ENCODE measurements around the gene C16orf95. TPM values are rescaled to one million over a fixed set of nuclear protein-coding genes. Genes with fewer than 3 reads are reported as not detected.
A peak's percentile ranks its signal among the peaks of the same experiment; 100 is the strongest.
"Not testable (repeated sequence)": the region's sequence is repeated elsewhere in the genome, so short reads cannot be mapped to it uniquely, and the experiment has no call there.

C16orf95 gene, protein sequence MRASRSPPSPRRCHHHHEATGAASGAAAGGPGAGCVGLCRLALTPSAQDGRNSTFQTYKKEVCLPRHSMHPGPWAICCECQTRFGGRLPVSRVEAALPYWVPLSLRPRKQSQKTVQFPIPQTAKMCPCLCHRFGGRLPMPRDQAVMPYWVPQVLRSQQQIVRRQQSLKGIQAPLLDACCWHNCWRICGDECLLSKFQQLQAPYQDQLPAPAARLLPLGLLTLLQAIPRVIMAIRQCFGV
- total RNA-seq, result 2.8 TPM
- 1 to 10 TPM; 2.1 to 3.4 (median 2.8) TPM for polyA plus RNA-seq (ENCODE audit: insufficient read depth in 1 of 8, insufficient read length in 8 of 8, low replicate concordance in 1 of 8)
- long read RNA-seq, donor 1, partial matches to known transcripts, result 0 of 1 reads
- long read RNA-seq, donor 1, other reads (novel, unspliced or antisense), result 0 of 1 reads
- long read RNA-seq, donor 2, result 0 reads
- long read RNA-seq, donor 3, result 0 reads
- long read RNA-seq, donor 4, result 0 reads
- long read RNA-seq, donor 5, partial matches to known transcripts, result 0 of 6 reads
- long read RNA-seq, donor 5, other reads (novel, unspliced or antisense), result 0 of 6 reads
- long read RNA-seq, donor 6, partial matches to known transcripts, result 0 of 1 reads
- long read RNA-seq, donor 6, other reads (novel, unspliced or antisense), result 0 of 1 reads
- long read RNA-seq, donor 7, partial matches to known transcripts, result 0 of 2 reads
- long read RNA-seq, donor 7, other reads (novel, unspliced or antisense), result 0 of 2 reads
- long read RNA-seq, donor 8, partial matches to known transcripts, result 0 of 3 reads
- long read RNA-seq, donor 8, other reads (novel, unspliced or antisense), result 0 of 3 reads
- long read RNA-seq, donor 9, result 0 reads
- long read RNA-seq, donor 10, partial matches to known transcripts, result 0 of 2 reads
- long read RNA-seq, donor 10, other reads (novel, unspliced or antisense), result 0 of 2 reads
- long read RNA-seq, donor 11, partial matches to known transcripts, result 0 of 1 reads
- long read RNA-seq, donor 11, other reads (novel, unspliced or antisense), result 0 of 1 reads

DNA sequence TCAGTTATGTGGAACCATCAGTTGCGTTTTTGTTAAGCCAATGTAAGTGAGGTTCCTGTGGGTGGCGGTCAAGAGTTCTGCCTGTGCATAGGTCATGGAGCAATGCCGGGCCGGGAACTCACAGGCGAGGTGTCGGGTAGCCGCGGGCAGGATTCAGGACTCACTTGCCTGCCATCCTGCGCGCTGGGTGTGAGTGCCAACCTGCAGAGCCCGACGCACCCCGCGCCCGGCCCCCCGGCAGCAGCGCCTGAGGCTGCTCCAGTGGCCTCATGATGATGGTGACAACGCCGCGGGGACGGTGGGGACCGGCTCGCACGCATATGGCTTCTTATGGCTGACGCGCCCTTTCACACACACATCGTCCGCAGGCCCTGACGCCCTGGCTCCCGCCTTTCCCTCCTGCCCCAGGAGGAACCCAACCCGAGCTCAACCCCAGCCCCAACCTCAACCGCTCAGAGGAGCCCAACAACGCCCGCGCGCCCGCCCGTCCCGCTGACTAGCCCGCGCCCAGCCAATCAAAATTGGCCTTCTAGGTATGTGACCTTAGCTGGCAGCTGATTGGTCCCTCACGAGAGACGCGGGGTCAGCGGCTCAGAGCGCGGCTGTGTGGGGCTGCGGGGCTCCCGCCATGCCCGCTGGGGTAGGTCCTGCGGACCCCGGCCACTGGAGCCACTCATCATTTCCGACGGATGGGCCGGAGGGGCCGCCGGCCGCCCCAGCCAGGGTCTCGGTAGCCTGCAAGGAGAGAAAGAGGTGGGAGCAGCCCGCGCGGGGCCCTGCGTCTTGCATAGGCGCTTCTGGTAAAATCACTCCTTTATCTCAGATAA, at the start of gene C16orf95:
C16orf95 (minus strand) TSS at position 470 of the 827 bp plus-strand sequence; CDS start at position 320, 150 bp downstream.
- WGBS (ENCODE audit: insufficient coverage), result under 1% methylated on average over 57 of the region's 64 CpGs
- DNase-seq, result peak; percentile 99
- no peaks in the 10 kb centered on the region for H3K9me3 ChIP-seq (replicated peaks; ENCODE audit: control insufficient read depth, low read depth, low read length)
- no peaks in the 10 kb centered on the region for H3K27me3 ChIP-seq (ENCODE audit: control insufficient read depth, insufficient read depth, low read length)
- H3K27ac ChIP-seq (ENCODE audit: low read length), result peak within 1 kb of the TSS; percentile 94
- H3K4me3 ChIP-seq (ENCODE audit: low read length), result peak within 1 kb of the TSS; percentile 94
- peaks cover 13% of the 10 kb centered on the region for H3K4me1 ChIP-seq (ENCODE audit: control insufficient read depth, insufficient read depth, low read length)
- H3K36me3 ChIP-seq (ENCODE audit: control insufficient read depth, insufficient read depth, low read length), result no peaks in the 10 kb centered on the region

DNA sequence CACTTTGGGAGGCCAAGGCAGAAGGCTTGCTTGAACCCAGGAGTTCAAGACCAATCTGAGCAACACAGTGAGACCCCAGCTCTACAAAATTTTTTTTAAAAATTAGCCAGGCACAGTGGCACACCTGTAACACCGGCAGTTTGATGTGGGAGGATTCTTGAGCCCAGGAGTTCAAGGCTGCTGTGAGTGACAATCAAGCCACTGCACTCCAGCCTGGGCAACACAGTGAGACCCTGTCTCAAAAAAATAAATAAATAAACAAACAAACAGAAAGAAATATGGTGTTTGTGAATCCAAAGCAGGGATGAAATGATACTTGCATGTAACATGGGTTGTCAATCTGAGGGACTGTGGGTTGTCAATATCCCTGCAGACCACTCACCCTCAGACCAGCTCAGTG, 49.7 kb upstream of the C16orf95 start:
- no peaks in the 10 kb centered on the region for H3K27me3 ChIP-seq (ENCODE audit: control insufficient read depth, insufficient read depth, low read length)
- no peak overlapping the region for H3K4me3 ChIP-seq (ENCODE audit: low read length)
- H3K9me3 ChIP-seq (replicated peaks; ENCODE audit: control insufficient read depth, low read depth, low read length), result no peaks in the 10 kb centered on the region
- H3K27ac ChIP-seq (ENCODE audit: low read length), result no peak overlapping the region
- no peaks in the 10 kb centered on the region for H3K4me1 ChIP-seq (ENCODE audit: control insufficient read depth, insufficient read depth, low read length)
- no CpG with 5 or more reads among the region's 1 CpG for WGBS (ENCODE audit: insufficient coverage)
- no peak for DNase-seq
- H3K36me3 ChIP-seq (ENCODE audit: control insufficient read depth, insufficient read depth, low read length), result peaks cover 11% of the 10 kb centered on the region

DNA sequence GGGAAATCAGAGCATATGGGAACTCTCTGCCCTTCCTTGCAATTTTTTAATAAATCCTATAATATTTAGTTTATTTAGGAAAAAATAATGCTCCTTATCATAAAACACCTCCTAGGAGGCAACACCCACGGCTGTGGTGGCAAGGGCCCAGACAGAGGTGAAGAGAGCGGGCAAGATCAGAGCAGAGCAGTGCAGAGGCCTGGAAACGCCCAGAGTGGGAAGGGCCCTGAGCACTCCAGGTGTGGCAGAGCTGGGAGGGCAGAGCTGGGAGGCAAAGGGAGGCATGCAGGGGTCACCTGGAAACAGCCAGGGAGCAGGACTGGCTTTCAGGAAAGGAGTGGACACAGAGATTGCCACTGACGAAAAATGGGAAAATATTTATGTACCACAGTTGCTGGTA, 49.1 kb upstream of the C16orf95 start:
- no peak overlapping the region for H3K4me3 ChIP-seq (ENCODE audit: low read length)
- DNase-seq, result no peak
- WGBS (ENCODE audit: insufficient coverage), result 88% methylated on average over 3 of the region's 4 CpGs

DNA sequence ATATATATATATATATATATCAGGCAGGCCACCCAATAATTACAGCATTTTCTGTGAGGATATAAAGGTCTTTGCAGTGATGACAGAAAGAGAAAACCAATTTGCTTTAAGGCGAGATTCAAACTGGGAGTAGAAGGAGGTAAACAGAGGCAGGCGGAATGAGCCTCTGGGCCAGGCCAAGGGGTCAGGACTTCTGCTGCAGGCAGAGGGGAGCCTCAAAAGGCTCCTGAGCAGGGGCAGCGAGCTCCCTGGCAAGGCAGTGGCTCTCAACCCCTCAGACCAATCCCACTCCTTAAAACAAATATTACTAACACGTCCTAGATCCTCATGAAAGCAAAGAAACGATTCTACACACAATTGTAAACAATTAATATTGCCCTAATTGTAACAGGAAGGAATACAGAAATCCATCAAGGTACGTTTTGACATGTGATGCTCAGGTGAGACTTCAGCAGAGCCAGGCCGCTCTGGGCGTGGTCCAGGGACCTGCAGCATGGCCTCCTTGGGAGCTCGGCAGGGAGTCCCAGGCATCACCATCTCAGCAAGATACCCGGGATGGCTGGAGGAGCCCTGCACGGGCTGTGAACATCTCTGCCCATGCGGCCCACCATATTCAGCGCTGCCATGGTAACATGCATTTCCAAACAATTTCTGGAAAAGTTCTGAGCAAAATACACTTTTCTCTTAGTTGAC, 48.0 kb upstream of the C16orf95 start:
- Histone ChIP-seq H3K4me3 (ENCODE audit: low read length) (no peak overlapping the region), H3K4me1 (ENCODE audit: control insufficient read depth, insufficient read depth, low read length) (no peaks in the 10 kb centered on the region), H3K9me3 (replicated peaks; ENCODE audit: control insufficient read depth, low read depth, low read length) (no peaks in the 10 kb centered on the region), H3K27me3 (ENCODE audit: control insufficient read depth, insufficient read depth, low read length) (no peaks in the 10 kb centered on the region), H3K27ac (ENCODE audit: low read length) (no peak overlapping the region), H3K36me3 (ENCODE audit: control insufficient read depth, insufficient read depth, low read length) (peaks cover 25% of the 10 kb centered on the region)
- WGBS (ENCODE audit: insufficient coverage), result 95% methylated on average over 7 of the region's 13 CpGs
- no peak for DNase-seq

More for the DNA sequence above, 49.1 kb upstream of the C16orf95 start:
- peaks cover 17% of the 10 kb centered on the region for H3K36me3 ChIP-seq (ENCODE audit: control insufficient read depth, insufficient read depth, low read length)
- no peaks in the 10 kb centered on the region for H3K9me3 ChIP-seq (replicated peaks; ENCODE audit: control insufficient read depth, low read depth, low read length)
- no peaks in the 10 kb centered on the region for H3K4me1 ChIP-seq (ENCODE audit: control insufficient read depth, insufficient read depth, low read length)
- H3K27me3 ChIP-seq (ENCODE audit: control insufficient read depth, insufficient read depth, low read length), result no peaks in the 10 kb centered on the region
- no peak overlapping the region for H3K27ac ChIP-seq (ENCODE audit: low read length)

DNA sequence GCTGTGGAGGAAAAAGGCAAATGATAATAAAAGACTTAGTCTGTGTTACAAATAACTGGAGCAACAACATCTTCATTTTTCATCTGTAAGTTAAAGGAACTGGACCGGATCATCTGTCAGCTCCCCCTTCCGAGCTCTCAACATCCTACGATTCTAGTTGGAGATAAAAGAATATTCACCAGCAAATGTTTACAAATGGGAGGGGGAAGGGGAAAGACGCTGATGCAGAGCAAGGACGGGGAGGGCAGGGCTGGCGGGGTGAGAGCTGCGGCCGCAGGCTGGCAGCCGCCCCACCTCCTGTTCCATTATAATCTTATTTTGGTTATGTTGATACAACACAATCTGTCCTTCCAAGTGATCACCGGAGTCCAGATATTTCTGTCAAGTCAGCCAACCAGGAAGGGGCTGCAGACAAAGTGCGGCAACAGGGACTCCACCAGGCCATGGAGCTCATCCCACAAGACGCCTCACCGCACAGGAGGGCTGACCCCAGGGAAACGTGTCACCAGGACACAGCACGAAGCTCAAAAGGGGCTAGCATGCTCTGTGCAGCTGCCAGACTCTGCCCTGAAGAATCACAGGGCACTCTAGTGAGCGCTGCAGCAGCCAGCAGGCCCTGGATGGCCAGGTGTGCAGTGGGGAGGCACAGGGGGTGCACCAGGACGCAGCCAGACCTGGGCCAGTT, 46.7 kb upstream of the C16orf95 start:
- Histone ChIP-seq H3K27me3 (ENCODE audit: control insufficient read depth, insufficient read depth, low read length) (no peaks in the 10 kb centered on the region), H3K36me3 (ENCODE audit: control insufficient read depth, insufficient read depth, low read length) (peaks cover 36% of the 10 kb centered on the region), H3K4me1 (ENCODE audit: control insufficient read depth, insufficient read depth, low read length) (no peaks in the 10 kb centered on the region), H3K27ac (ENCODE audit: low read length) (no peak overlapping the region), H3K9me3 (replicated peaks; ENCODE audit: control insufficient read depth, low read depth, low read length) (no peaks in the 10 kb centered on the region), H3K4me3 (ENCODE audit: low read length) (no peak overlapping the region)
- WGBS (ENCODE audit: insufficient coverage), result 80% methylated on average over 7 of the region's 17 CpGs
- DNase-seq, result no peak

DNA sequence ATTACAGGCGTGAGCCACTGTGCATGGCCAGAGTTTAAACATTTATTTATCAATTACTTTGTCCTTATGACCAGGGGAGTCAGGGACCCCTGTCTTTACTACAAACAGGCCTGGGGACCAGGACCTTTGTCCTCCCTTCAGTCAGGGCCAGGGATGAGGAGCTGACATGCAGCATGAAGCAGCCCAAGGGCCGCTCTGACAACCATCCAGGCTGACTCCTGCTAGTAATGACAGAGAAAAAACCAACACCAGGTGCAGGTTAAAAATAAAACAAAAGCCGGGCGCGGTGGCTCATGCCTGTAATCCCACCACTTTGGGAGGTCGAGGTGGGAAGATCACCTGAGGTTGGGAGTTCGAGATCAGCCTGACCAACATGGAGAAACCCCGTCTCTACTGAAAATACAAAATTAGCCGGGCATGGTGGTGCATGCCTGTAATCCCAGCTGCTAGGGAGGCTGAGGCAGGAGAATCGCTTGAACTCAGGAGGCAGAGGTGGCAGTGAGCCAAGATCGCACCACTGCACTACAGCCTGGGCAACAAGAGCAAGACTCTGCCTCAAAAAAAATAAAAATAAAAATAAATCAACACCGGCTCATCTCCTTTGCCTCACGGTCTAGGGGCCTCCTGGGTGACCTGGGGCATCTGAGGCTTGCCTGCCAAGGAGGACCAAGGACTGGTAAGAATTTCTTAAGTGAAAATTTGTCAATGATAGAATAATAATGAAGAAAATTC, 45.8 kb upstream of the C16orf95 start:
- peaks cover 46% of the 10 kb centered on the region for H3K36me3 ChIP-seq (ENCODE audit: control insufficient read depth, insufficient read depth, low read length)
- not testable (repeated sequence) for H3K4me1 ChIP-seq (ENCODE audit: control insufficient read depth, insufficient read depth, low read length); H3K27ac ChIP-seq (ENCODE audit: low read length); DNase-seq; H3K27me3 ChIP-seq (ENCODE audit: control insufficient read depth, insufficient read depth, low read length); H3K4me3 ChIP-seq (ENCODE audit: low read length); H3K9me3 ChIP-seq (replicated peaks; ENCODE audit: control insufficient read depth, low read depth, low read length)
- WGBS (ENCODE audit: insufficient coverage), result 92% methylated on average over 10 of the region's 13 CpGs

DNA sequence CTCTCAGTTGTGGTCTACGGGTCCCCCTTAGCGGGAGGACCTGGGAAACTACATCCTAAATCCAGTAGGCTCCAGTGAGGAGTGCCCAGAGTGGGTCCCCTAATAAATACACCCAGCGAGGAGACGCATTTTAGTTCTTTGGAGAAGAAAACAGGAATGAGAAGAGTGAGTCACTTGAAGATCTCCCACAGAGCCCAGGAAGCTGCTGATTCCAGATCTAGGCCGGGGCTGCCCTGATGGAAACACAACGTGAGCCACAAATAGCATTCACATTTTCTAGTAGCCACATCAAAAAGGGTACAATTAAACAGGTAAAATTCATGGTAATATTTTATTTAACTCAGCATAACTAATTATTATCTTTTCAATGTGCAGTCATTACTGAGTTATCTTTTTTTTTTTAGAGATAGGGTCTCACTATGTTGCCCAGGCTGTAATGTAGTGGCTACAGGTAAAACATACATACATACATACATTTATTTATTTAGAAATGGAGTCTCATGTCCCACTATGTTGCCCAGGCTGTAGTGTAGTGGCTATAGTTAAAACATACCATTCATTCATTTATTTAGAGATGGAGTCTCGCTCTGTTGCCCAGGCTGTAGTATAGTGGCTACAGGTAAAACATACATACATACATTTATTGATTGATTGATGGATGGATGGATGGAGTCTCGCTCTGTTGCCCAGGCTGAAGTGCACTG, 44.9 kb upstream of the C16orf95 start:
- Histone ChIP-seq H3K4me1 (ENCODE audit: control insufficient read depth, insufficient read depth, low read length) (no peaks in the 10 kb centered on the region), H3K36me3 (ENCODE audit: control insufficient read depth, insufficient read depth, low read length) (peaks cover 45% of the 10 kb centered on the region)
- no peak for DNase-seq

DNA sequence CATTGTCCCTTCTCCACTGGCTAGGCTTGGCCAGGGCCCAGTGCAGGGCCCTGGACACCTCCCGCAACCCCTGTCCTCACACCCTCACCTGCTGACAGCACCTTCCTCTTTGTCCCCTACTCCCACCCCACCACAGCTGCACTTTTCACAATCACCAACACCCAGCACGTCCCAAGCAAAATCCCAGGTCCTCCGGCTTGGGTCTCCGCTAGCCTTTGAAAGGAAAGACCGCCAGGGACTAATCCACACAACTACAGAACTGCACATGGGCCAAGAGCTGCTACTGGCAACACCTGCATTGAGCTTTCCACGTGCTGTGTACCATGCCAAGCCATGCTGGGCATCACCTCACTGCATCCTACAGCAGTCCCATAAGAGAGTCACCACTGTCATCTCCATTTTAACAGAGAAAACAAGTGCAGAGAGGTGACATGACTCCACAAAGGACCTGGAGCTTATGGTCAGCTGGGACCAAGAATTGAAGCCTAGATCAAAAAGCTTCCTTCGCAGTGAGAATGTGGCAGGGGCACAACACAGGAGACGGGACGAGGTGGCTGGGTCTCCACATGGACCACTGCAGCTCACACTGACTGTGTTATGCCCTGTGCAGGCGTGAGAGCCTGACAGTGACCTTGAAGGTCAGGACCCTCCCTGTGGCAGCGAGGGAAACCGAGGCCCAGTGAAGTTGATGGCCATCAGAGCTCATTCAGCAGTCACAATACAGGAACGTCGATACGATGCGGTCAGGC, 43.8 kb upstream of the C16orf95 start:
- Histone ChIP-seq H3K4me3 (ENCODE audit: low read length) (no peak overlapping the region), H3K4me1 (ENCODE audit: control insufficient read depth, insufficient read depth, low read length) (no peaks in the 10 kb centered on the region), H3K9me3 (replicated peaks; ENCODE audit: control insufficient read depth, low read depth, low read length) (no peaks in the 10 kb centered on the region), H3K27me3 (ENCODE audit: control insufficient read depth, insufficient read depth, low read length) (no peaks in the 10 kb centered on the region), H3K27ac (ENCODE audit: low read length) (no peak overlapping the region), H3K36me3 (ENCODE audit: control insufficient read depth, insufficient read depth, low read length) (peaks cover 45% of the 10 kb centered on the region)
- no peak for DNase-seq
- WGBS (ENCODE audit: insufficient coverage), result 96% methylated on average over 15 of the region's 16 CpGs

More for the DNA sequence above, 44.9 kb upstream of the C16orf95 start:
- H3K27me3 ChIP-seq (ENCODE audit: control insufficient read depth, insufficient read depth, low read length), result no peaks in the 10 kb centered on the region
- no peak overlapping the region for H3K27ac ChIP-seq (ENCODE audit: low read length)
- H3K4me3 ChIP-seq (ENCODE audit: low read length), result no peak overlapping the region
- no CpG with 5 or more reads among the region's 8 CpGs for WGBS (ENCODE audit: insufficient coverage)
- H3K9me3 ChIP-seq (replicated peaks; ENCODE audit: control insufficient read depth, low read depth, low read length), result no peaks in the 10 kb centered on the region
